Endothelial cell (in vitro differentiated cells): ENCODE data around the gene CPT1C. TPM values are rescaled to one million over a fixed set of nuclear protein-coding genes. Genes with fewer than 3 reads are reported as not detected.

ENCODE experiments used
- DNase-seq: peaks from one replicate; pipeline ENCODE4 v3.0.0; 2021; ENCODE audit warnings: low spot score
- H3K27ac Mint-ChIP-seq: one replicate; pipeline ENCODE4 v1.8.0; 2021; ENCODE audit warnings: mixed read lengths, inconsistent platforms; ENCODE audit not compliant: unreplicated experiment
- H3K27me3 Mint-ChIP-seq: one replicate; pipeline ENCODE4 v1.8.0; 2021; ENCODE audit warnings: mild to moderate bottlenecking, moderate library complexity, mixed read lengths, inconsistent platforms; ENCODE audit not compliant: unreplicated experiment
- H3K36me3 Mint-ChIP-seq: one replicate; pipeline ENCODE4 v1.8.0; 2021; ENCODE audit warnings: mild to moderate bottlenecking, low read depth, mixed read lengths, inconsistent platforms; ENCODE audit not compliant: unreplicated experiment
- H3K4me1 Mint-ChIP-seq: one replicate; pipeline ENCODE4 v1.8.0; 2021; ENCODE audit warnings: mild to moderate bottlenecking, mixed read lengths, inconsistent platforms; ENCODE audit not compliant: unreplicated experiment
- H3K4me3 Mint-ChIP-seq: one replicate; pipeline ENCODE4 v1.8.0; 2021; ENCODE audit warnings: mild to moderate bottlenecking, mixed read lengths, inconsistent platforms; ENCODE audit not compliant: unreplicated experiment
- H3K9me3 Mint-ChIP-seq: one replicate; pipeline ENCODE4 v1.8.0; 2021; ENCODE audit warnings: mixed read lengths, inconsistent platforms; ENCODE audit not compliant: unreplicated experiment
- CTCF ChIP-seq: fragments of 200-600 bp; sonication (generic); IDR thresholded peaks from one replicate; pipeline ENCODE4 v1.5.0; 2021; ENCODE audit warnings: antibody characterized with exemption; ENCODE audit not compliant: unreplicated experiment
- total RNA-seq: library from RNA; stranded (reverse); fragmentation: NEBNext Ultra II Directional; extraction: Animal tissue kit (Norgen Biotek cat#: 25700); gene quantifications from one replicate; pipeline ENCODE4 v1.2.1, GENCODE V29; 2021; ENCODE audit not compliant: unreplicated experiment

Gene CPT1C
- total RNA-seq, 1 donor from 2014 or later, result 94.1 TPM

- peak; percentile 73 for TF ChIP-seq CTCF
- Mint-ChIP-seq H3K9me3 (no peaks in the 10 kb centered on the region), H3K36me3 (peaks cover 17% of the 10 kb centered on the region), H3K4me3 (peak overlapping the region; percentile 91), H3K27me3 (peaks cover 4% of the 10 kb centered on the region), H3K4me1 (peaks cover 25% of the 10 kb centered on the region), H3K27ac (peak overlapping the region; percentile 57)
- peak; percentile 93 for DNase-seq
Observed at GRCh38 chr19:49677901-49678674, 12.8 kb upstream of the CPT1C start.

GRCh38 chr19:49678985-49679770 is 11.7 kb upstream of the CPT1C start:
- Mint-ChIP-seq H3K36me3 (peaks cover 25% of the 10 kb centered on the region), H3K27me3 (peaks cover 5% of the 10 kb centered on the region), H3K9me3 (no peaks in the 10 kb centered on the region), H3K4me1 (peaks cover 27% of the 10 kb centered on the region), H3K27ac (no peak overlapping the region), H3K4me3 (no peak overlapping the region)
- TF ChIP-seq CTCF, result no peak
- DNase-seq, result no peak

GRCh38 chr19:49679771-49680413 is 11.0 kb upstream of the CPT1C start:
- Mint-ChIP-seq H3K9me3 (no peaks in the 10 kb centered on the region), H3K4me3 (peak overlapping the region; percentile 79), H3K27ac (peak overlapping the region; percentile 77), H3K27me3 (peaks cover 5% of the 10 kb centered on the region), H3K36me3 (peaks cover 25% of the 10 kb centered on the region), H3K4me1 (peaks cover 27% of the 10 kb centered on the region)
- DNase-seq, result no peak
- no peak for TF ChIP-seq CTCF

GRCh38 chr19:49680421-49681351 is 10.2 kb upstream of the CPT1C start:
- Mint-ChIP-seq H3K27me3 (peaks cover 8% of the 10 kb centered on the region), H3K4me3 (peak overlapping the region; percentile 62), H3K36me3 (peaks cover 32% of the 10 kb centered on the region), H3K4me1 (peaks cover 32% of the 10 kb centered on the region), H3K9me3 (no peaks in the 10 kb centered on the region), H3K27ac (peak overlapping the region; percentile 77)
- TF ChIP-seq CTCF, result peak; percentile 97
- DNase-seq, result peak; percentile 99
